Neural cell (in vitro differentiated cells): ENCODE data around the gene RAF1. TPM values are rescaled to one million over a fixed set of nuclear protein-coding genes. Genes with fewer than 3 reads are reported as not detected.

Experiments used
- H2AFZ ChIP-seq: fragments of 200-600, 300-800 bp; sonication (generic), shearing (Covaris generic); 2 replicates; pipeline ENCODE4 v1.6.0; 2014; ENCODE audit warnings: low read depth, mild to moderate bottlenecking, antibody characterized with exemption, low read length, moderate library complexity
- H3F3A ChIP-seq: fragments of 200-600 bp; shearing (Covaris generic); 2 replicates; pipeline ENCODE4 v1.6.1; 2016; ENCODE audit warnings: mild to moderate bottlenecking, moderate library complexity, mixed read lengths, antibody characterized with exemption, low read length; ENCODE audit not compliant: insufficient read depth, poor library complexity, severe bottlenecking
- H3K27ac ChIP-seq: fragments of 200-600, 300-800 bp; sonication (generic), shearing (Covaris generic); 2 replicates; pipeline ENCODE4 v1.5.1; 2014; ENCODE audit warnings: mild to moderate bottlenecking, low read length, moderate library complexity
- H3K27me3 ChIP-seq: fragments of 300-800, 200-600 bp; sonication (generic), shearing (Covaris generic); 2 replicates; pipeline ENCODE4 v1.6.0; 2014; ENCODE audit warnings: mild to moderate bottlenecking, low read depth, low read length, moderate library complexity; ENCODE audit not compliant: insufficient read depth
- H3K36me3 ChIP-seq: fragments of 300-800, 200-600 bp; sonication (generic), shearing (Covaris generic); 2 replicates; pipeline ENCODE4 v1.5.1; 2014; ENCODE audit warnings: mild to moderate bottlenecking, antibody characterized with exemption, low read length, moderate library complexity; ENCODE audit not compliant: insufficient read depth
- H3K4me2 ChIP-seq: fragments of 300-800, 200-600 bp; sonication (generic), shearing (Covaris generic); 2 replicates; pipeline ENCODE4 v1.6.0; 2014; ENCODE audit warnings: mild to moderate bottlenecking, low read length
- H3K4me3 ChIP-seq: fragments of 300-800, 200-600 bp; sonication (generic), shearing (Covaris generic); 2 replicates; pipeline ENCODE4 v1.5.1; 2014; ENCODE audit warnings: mild to moderate bottlenecking, low read length, moderate library complexity
- H3K79me2 ChIP-seq: fragments of 200-600 bp; shearing (Covaris generic); replicated peaks from 2 replicates; pipeline ENCODE4 v1.6.0; 2014; ENCODE audit warnings: mild to moderate bottlenecking, low read length, moderate library complexity; ENCODE audit not compliant: insufficient read depth
- H3K9ac ChIP-seq: fragments of 300-800, 200-600 bp; sonication (generic), shearing (Covaris generic); 2 replicates; pipeline ENCODE4 v1.6.1; 2016; ENCODE audit warnings: mild to moderate bottlenecking, low read length, mixed read lengths
- H3K9me2 ChIP-seq: fragments of 200-600 bp; shearing (Covaris generic); 2 replicates; pipeline ENCODE4 v1.6.1; 2016; ENCODE audit warnings: mild to moderate bottlenecking, low read length, mixed read lengths; ENCODE audit not compliant: insufficient read depth
- H3K9me3 ChIP-seq: fragments of 200-600, 300-800 bp; sonication (generic), shearing (Covaris generic); 2 replicates; pipeline ENCODE4 v1.6.1; 2016; ENCODE audit warnings: mild to moderate bottlenecking, mixed run types, low read length, moderate library complexity, mixed read lengths
- H4K20me1 ChIP-seq: fragments of 200-600 bp; shearing (Covaris generic); 2 replicates; pipeline ENCODE4 v1.6.1; 2016; ENCODE audit warnings: mild to moderate bottlenecking, mixed run types; ENCODE audit not compliant: insufficient read depth
- CTCF ChIP-seq: fragments of 450-650 bp; IDR thresholded peaks from 2 replicates; pipeline ENCODE4 v1.5.1; 2014; ENCODE audit warnings: antibody characterized with exemption, mild to moderate bottlenecking, moderate library complexity; ENCODE audit not compliant: poor library complexity, severe bottlenecking
- EP300 ChIP-seq: fragments of 450-650 bp; conservative IDR thresholded peaks from 2 replicates; pipeline ENCODE4 v1.6.1; 2014; ENCODE audit warnings: antibody characterized with exemption, mild to moderate bottlenecking, moderate library complexity; ENCODE audit not compliant: poor library complexity, severe bottlenecking
- EZH2 ChIP-seq: fragments of 200-600, 300-800 bp; shearing (Covaris generic), sonication (generic); IDR thresholded peaks from 2 replicates; pipeline ENCODE4 v1.6.1; 2014; ENCODE audit warnings: antibody characterized with exemption, low read length, borderline replicate concordance, mild to moderate bottlenecking; ENCODE audit not compliant: insufficient read depth, poor library complexity, severe bottlenecking
- MXI1 ChIP-seq: fragments of 450-650 bp; conservative IDR thresholded peaks from 2 replicates; pipeline ENCODE4 v1.6.1; 2014; ENCODE audit warnings: antibody characterized with exemption, mild to moderate bottlenecking; ENCODE audit not compliant: poor library complexity, severe bottlenecking
- POLR2AphosphoS5 ChIP-seq: IDR thresholded peaks from 2 replicates; pipeline ENCODE4 v1.6.1; 2012
- RAD21 ChIP-seq: fragments of 450-650 bp; conservative IDR thresholded peaks from 2 replicates; pipeline ENCODE4 v1.6.1; 2014; ENCODE audit warnings: antibody characterized with exemption, mild to moderate bottlenecking, moderate library complexity
- REST ChIP-seq: IDR thresholded peaks from 2 replicates; pipeline ENCODE4 v1.6.1; 2012; ENCODE audit warnings: borderline replicate concordance
- SMC3 ChIP-seq: fragments of 450-650 bp; conservative IDR thresholded peaks from 2 replicates; pipeline ENCODE4 v1.6.1; 2014; ENCODE audit warnings: antibody characterized with exemption, mild to moderate bottlenecking, moderate library complexity; ENCODE audit not compliant: poor library complexity
- TAF1 ChIP-seq: IDR thresholded peaks from 2 replicates; pipeline ENCODE4 v1.6.1; 2012; ENCODE audit warnings: low read depth
- polyA plus RNA-seq: library from polyadenylated mRNA; depleted of rRNA; stranded (reverse); fragments of >200 nt; gene quantifications from 2 replicates; pipeline ENCODE4 v1.2.3, GENCODE V29; 2014

The RAF1 gene
- polyA plus RNA-seq, 1 donor from 2014 or later: 215 TPM

GRCh38 chr3:12568747-12569146 lies 95.2 kb downstream of the RAF1 start:
- Histone ChIP-seq H3K4me2 (no peak overlapping the region), H3K4me3 (no peak overlapping the region), H3K9me2 (no peaks in the 10 kb centered on the region), H4K20me1 (no peaks in the 10 kb centered on the region), H3F3A (no peaks in the 10 kb centered on the region), H3K27ac (no peak overlapping the region), H3K9me3 (peaks cover 4% of the 10 kb centered on the region), H3K79me2 (peaks cover 40% of the 10 kb centered on the region), H3K27me3 (no peaks in the 10 kb centered on the region), H2AFZ (no peak overlapping the region), H3K9ac (no peak overlapping the region), H3K36me3 (peaks cover 8% of the 10 kb centered on the region)
- TF ChIP-seq POLR2AphosphoS5 (no peak), TAF1 (no peak), REST (no peak), EZH2 (no peak), EP300 (no peak), SMC3 (no peak), MXI1 (no peak), RAD21 (no peak), CTCF (no peak)

GRCh38 chr3:12566976-12567375 lies 96.9 kb downstream of the RAF1 start:
- Histone ChIP-seq H4K20me1 (no peaks in the 10 kb centered on the region), H3K27me3 (no peaks in the 10 kb centered on the region), H3K9ac (no peak overlapping the region), H3K4me2 (no peak overlapping the region), H3K27ac (no peak overlapping the region), H3K9me3 (peaks cover 4% of the 10 kb centered on the region), H3F3A (no peaks in the 10 kb centered on the region), H2AFZ (no peak overlapping the region), H3K79me2 (peaks cover 51% of the 10 kb centered on the region), H3K9me2 (no peaks in the 10 kb centered on the region), H3K36me3 (peaks cover 6% of the 10 kb centered on the region), H3K4me3 (no peak overlapping the region)
- TF ChIP-seq SMC3 (no peak), RAD21 (no peak), REST (no peak), POLR2AphosphoS5 (no peak)
